SK-N-SH treated with all-trans-retinoic acid at 6 μM for 48 hours (cell line): ENCODE results near the gene PTGIS.

Experiments
- ATAC-seq: fragments of 200-7000 bp; cut with Tn5 transposase; 3 replicates; pipeline ENCODE4 v1.9.1; 2020; ENCODE audit warnings: mild to moderate bottlenecking, moderate library complexity
- ARNTL ChIP-seq: fragments of 450-650 bp; formaldehyde crosslinking; IDR thresholded peaks from 2 replicates; pipeline ENCODE4 v1.5.0; 2020; ENCODE audit warnings: low read depth, mild to moderate bottlenecking, moderate library complexity, borderline replicate concordance
- BACH2 ChIP-seq: fragments of 250-450 bp; sonication (Bioruptor Pico); IDR thresholded peaks from 2 replicates; pipeline ENCODE4 v1.9.0; 2021; ENCODE audit warnings: mild to moderate bottlenecking, borderline replicate concordance
- CSDC2 ChIP-seq: fragments of 250-450 bp; sonication (Bioruptor Pico); IDR thresholded peaks from 2 replicates; pipeline ENCODE4 v1.5.0; 2020; ENCODE audit warnings: mild to moderate bottlenecking, moderate library complexity
- CSRNP3 ChIP-seq: fragments of 250-450 bp; sonication (Bioruptor Pico); IDR thresholded peaks from 2 replicates; pipeline ENCODE4 v1.5.1; 2021; ENCODE audit warnings: mild to moderate bottlenecking, moderate library complexity
- ESRRG ChIP-seq: fragments of 250-450 bp; sonication (Bioruptor Pico); IDR thresholded peaks from 2 replicates; pipeline ENCODE4 v1.6.1; 2021; ENCODE audit warnings: mild to moderate bottlenecking
- ISL1 ChIP-seq: fragments of 250-450 bp; sonication (Bioruptor Pico); IDR thresholded peaks from 2 replicates; pipeline ENCODE4 v2.1.2; 2022; ENCODE audit warnings: mild to moderate bottlenecking, moderate library complexity
- OSR1 ChIP-seq: fragments of 250-450 bp; sonication (Bioruptor Pico); IDR thresholded peaks from 2 replicates; pipeline ENCODE4 v1.8.0; 2022; ENCODE audit warnings: moderate library complexity, mild to moderate bottlenecking, inconsistent platforms
- PATZ1 ChIP-seq: fragments of 250-450 bp; sonication (Bioruptor Pico); IDR thresholded peaks from 2 replicates; pipeline ENCODE4 v1.8.0; 2020; ENCODE audit warnings: mild to moderate bottlenecking, moderate library complexity, borderline replicate concordance
- PPARA ChIP-seq: fragments of 250-450 bp; sonication (Bioruptor Pico); IDR thresholded peaks from 2 replicates; pipeline ENCODE4 v1.5.0; 2020; ENCODE audit warnings: mild to moderate bottlenecking, borderline replicate concordance
- RARB ChIP-seq: fragments of 250-450 bp; sonication (Bioruptor Pico); IDR thresholded peaks from 2 replicates; pipeline ENCODE4 v1.8.0; 2021; ENCODE audit warnings: mild to moderate bottlenecking, moderate library complexity
- SNAI2 ChIP-seq: fragments of 250-450 bp; sonication (Bioruptor Pico); IDR thresholded peaks from 2 replicates; pipeline ENCODE4 v1.5.0; 2020; ENCODE audit warnings: mild to moderate bottlenecking, moderate library complexity
- TCF4 ChIP-seq: fragments of 250-450 bp; sonication (Bioruptor Pico); IDR thresholded peaks from 2 replicates; pipeline ENCODE4 v1.8.0; 2021; ENCODE audit warnings: mild to moderate bottlenecking, moderate library complexity, borderline replicate concordance
- TOX ChIP-seq: fragments of 250-450 bp; sonication (Bioruptor Pico); IDR thresholded peaks from 2 replicates; pipeline ENCODE4 v1.8.0; 2021; ENCODE audit warnings: mild to moderate bottlenecking, moderate library complexity, borderline replicate concordance
- ZFP3 ChIP-seq: fragments of 250-450 bp; sonication (Bioruptor Pico); IDR thresholded peaks from 2 replicates; pipeline ENCODE4 v1.5.0; 2020; ENCODE audit warnings: mild to moderate bottlenecking, moderate library complexity
- ZFP30 ChIP-seq: fragments of 450-650 bp; formaldehyde crosslinking; IDR thresholded peaks from 2 replicates; pipeline ENCODE4 v1.5.0; 2022; ENCODE audit warnings: mild to moderate bottlenecking, moderate library complexity
- ZNF565 ChIP-seq: fragments of 450-650 bp; formaldehyde crosslinking; conservative IDR thresholded peaks from 2 replicates; pipeline ENCODE4 v1.5.0; 2020; ENCODE audit warnings: low read depth, mild to moderate bottlenecking, moderate library complexity
- ZNF8 ChIP-seq: fragments of 450-650 bp; formaldehyde crosslinking; IDR thresholded peaks from 2 replicates; pipeline ENCODE4 v1.5.0; 2020; ENCODE audit warnings: mild to moderate bottlenecking, moderate library complexity
- TF ChIP-seq, protein P1 (sequence below): fragments of 250-450 bp; sonication (Bioruptor Pico); IDR thresholded peaks from 2 replicates; pipeline ENCODE4 v1.5.1; 2020; ENCODE audit warnings: low read depth, mild to moderate bottlenecking, moderate library complexity
- TF ChIP-seq, protein P2 (sequence below): fragments of 250-450 bp; sonication (Bioruptor Pico); IDR thresholded peaks from 2 replicates; pipeline ENCODE4 v1.5.0; 2020; ENCODE audit warnings: mild to moderate bottlenecking, moderate library complexity
- TF ChIP-seq, protein P3 (sequence below): fragments of 250-450 bp; sonication (Bioruptor Pico); IDR thresholded peaks from 2 replicates; pipeline ENCODE4 v1.8.0; 2021; ENCODE audit warnings: low read depth, mild to moderate bottlenecking, moderate library complexity, borderline replicate concordance

The PTGIS gene

DNA sequence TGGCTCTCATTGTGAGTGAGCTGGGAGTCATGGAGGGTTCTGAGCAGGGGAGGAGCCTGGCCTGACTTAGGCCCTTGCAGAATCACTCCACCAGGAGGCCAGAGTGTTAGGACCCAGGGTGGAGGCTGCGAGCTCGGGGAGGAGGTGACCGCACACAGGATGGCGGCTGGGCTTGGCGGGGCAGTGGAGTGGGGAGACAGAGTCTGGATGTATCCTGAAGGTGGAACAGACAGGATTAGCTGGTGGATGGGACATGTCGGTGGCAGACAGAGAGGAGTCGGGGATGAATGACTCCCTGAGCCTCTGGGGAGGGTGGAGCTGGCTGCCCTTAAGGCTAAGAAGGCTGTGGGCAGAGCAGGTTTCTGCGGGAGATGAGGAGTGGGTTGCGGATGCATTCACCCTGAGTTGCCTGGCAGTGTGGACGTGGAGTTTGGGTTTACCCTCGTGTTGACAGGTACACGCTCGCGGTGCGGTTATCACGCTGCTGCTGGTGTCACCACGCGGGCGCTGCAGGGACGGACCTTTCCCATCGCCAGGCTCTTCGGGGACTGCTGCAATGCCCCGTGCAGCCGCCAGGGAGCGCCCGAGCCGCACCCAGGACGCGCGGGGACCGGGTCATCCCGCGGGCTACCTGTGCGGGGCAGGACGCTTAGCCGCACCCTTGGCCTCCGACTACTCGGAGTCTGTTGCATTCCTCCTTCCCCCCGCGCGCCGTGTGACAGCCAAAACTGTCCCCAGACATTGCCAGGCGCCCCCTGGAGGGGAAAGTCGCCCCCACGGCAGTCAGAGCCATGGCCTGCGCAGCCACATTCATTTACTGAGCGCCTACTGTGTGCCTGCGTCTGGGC is 43.0 kb upstream of the PTGIS start:
- TF ChIP-seq ZNF565 (no peak), PPARA (no peak), ZFP30 (CRISPR knock-in tag) (no peak)

GRCh38 chr20:49608752-49609670 is 41.1 kb upstream of the PTGIS start:
- TF ChIP-seq TCF4 (CRISPR knock-in tag) (no peak), ARNTL (no peak), TOX (no peak), CSRNP3 (CRISPR knock-in tag) (no peak), SNAI2 (CRISPR knock-in tag) (peak; percentile 70; the same call in 1 of the 2 replicates), PATZ1 (CRISPR knock-in tag) (no peak), OSR1 (no peak)
- TF ChIP-seq, protein P1, sequence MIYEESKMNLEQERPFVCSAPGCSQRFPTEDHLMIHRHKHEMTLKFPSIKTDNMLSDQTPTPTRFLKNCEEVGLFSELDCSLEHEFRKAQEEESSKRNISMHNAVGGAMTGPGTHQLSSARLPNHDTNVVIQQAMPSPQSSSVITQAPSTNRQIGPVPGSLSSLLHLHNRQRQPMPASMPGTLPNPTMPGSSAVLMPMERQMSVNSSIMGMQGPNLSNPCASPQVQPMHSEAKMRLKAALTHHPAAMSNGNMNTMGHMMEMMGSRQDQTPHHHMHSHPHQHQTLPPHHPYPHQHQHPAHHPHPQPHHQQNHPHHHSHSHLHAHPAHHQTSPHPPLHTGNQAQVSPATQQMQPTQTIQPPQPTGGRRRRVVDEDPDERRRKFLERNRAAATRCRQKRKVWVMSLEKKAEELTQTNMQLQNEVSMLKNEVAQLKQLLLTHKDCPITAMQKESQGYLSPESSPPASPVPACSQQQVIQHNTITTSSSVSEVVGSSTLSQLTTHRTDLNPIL (CRISPR knock-in tag): no peak
- TF ChIP-seq, protein P2, sequence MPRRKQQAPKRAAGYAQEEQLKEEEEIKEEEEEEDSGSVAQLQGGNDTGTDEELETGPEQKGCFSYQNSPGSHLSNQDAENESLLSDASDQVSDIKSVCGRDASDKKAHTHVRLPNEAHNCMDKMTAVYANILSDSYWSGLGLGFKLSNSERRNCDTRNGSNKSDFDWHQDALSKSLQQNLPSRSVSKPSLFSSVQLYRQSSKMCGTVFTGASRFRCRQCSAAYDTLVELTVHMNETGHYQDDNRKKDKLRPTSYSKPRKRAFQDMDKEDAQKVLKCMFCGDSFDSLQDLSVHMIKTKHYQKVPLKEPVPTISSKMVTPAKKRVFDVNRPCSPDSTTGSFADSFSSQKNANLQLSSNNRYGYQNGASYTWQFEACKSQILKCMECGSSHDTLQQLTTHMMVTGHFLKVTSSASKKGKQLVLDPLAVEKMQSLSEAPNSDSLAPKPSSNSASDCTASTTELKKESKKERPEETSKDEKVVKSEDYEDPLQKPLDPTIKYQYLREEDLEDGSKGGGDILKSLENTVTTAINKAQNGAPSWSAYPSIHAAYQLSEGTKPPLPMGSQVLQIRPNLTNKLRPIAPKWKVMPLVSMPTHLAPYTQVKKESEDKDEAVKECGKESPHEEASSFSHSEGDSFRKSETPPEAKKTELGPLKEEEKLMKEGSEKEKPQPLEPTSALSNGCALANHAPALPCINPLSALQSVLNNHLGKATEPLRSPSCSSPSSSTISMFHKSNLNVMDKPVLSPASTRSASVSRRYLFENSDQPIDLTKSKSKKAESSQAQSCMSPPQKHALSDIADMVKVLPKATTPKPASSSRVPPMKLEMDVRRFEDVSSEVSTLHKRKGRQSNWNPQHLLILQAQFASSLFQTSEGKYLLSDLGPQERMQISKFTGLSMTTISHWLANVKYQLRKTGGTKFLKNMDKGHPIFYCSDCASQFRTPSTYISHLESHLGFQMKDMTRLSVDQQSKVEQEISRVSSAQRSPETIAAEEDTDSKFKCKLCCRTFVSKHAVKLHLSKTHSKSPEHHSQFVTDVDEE (CRISPR knock-in tag): no peak
- TF ChIP-seq, all 23 proteins: peak for 1

More for the DNA sequence above, 43.0 kb upstream of the PTGIS start:
- ATAC-seq: peak; percentile 89

DNA sequence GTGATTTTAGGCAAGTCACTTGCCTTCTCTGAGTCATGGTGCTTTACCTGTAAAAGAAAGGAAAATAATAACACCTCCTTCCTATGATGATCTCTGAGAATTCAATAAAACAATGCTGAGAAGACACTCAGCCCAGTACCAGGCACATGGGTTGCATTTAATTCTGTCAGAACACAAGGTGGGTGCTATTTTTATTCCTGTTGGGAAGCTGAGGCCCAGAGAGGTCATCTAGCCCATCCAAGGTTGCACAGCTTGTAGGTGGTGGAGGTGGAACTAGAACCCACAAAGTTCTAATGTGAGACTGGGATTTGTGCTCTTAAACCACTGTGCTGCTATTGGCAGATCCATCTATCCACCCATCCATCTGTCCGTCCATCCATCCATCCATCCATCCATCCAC is 39.6 kb upstream of the PTGIS start:
- no peak for ATAC-seq
- no peak for TF ChIP-seq TOX
- TF ChIP-seq TCF4 (CRISPR knock-in tag): no peak
- no peak for TF ChIP-seq ZNF8 (CRISPR knock-in tag)
- TF ChIP-seq ZFP3 (CRISPR knock-in tag): no peak
- no peak for TF ChIP-seq BACH2 (CRISPR knock-in tag)
- no peak for TF ChIP-seq RARB (CRISPR knock-in tag)
- TF ChIP-seq PPARA: no peak
- no peak for TF ChIP-seq ARNTL
- no peak for TF ChIP-seq CSRNP3 (CRISPR knock-in tag)
- no peak for TF ChIP-seq ZNF565
- no peak for TF ChIP-seq CSDC2 (CRISPR knock-in tag)
- TF ChIP-seq ZFP30 (CRISPR knock-in tag): no peak
- no peak for TF ChIP-seq ESRRG (CRISPR knock-in tag)
- no peak for TF ChIP-seq PATZ1 (CRISPR knock-in tag)
- no peak for TF ChIP-seq OSR1
- no peak for TF ChIP-seq ISL1 (CRISPR knock-in tag)
- TF ChIP-seq, protein P3, sequence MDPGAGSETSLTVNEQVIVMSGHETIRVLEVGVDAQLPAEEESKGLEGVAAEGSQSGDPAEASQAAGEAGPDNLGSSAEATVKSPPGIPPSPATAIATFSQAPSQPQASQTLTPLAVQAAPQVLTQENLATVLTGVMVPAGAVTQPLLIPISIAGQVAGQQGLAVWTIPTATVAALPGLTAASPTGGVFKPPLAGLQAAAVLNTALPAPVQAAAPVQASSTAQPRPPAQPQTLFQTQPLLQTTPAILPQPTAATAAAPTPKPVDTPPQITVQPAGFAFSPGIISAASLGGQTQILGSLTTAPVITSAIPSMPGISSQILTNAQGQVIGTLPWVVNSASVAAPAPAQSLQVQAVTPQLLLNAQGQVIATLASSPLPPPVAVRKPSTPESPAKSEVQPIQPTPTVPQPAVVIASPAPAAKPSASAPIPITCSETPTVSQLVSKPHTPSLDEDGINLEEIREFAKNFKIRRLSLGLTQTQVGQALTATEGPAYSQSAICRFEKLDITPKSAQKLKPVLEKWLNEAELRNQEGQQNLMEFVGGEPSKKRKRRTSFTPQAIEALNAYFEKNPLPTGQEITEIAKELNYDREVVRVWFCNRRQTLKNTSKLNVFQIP (CRISPR knock-in tag): no peak

More at GRCh38 chr20:49608752-49609670, 41.1 kb upstream of the PTGIS start:
- ATAC-seq: peak; percentile 79
